Subcutaneous abdominal adipose tissue (tissue), 5 donors: ENCODE measurements around the gene WDPCP.
"Not testable (repeated sequence)": the region's sequence is repeated elsewhere in the genome, so short reads cannot be mapped to it uniquely, and the experiment has no call there.

Experiments
- H3K27ac ChIP-seq: one replicate; pipeline ENCODE4 v1.7.0; 2013; ENCODE audit warnings: low read depth, mild to moderate bottlenecking, inconsistent platforms, low read length, moderate library complexity
- H3K27me3 ChIP-seq, 5 donors: one replicate each; pipeline ENCODE4 v1.7.0; 2013; ENCODE audit warnings: low read length in 5 of 5, inconsistent platforms in 1 of 5; ENCODE audit not compliant: control insufficient read depth in 5 of 5, insufficient read depth in 4 of 5
- H3K36me3 ChIP-seq, 5 donors: one replicate each; pipeline ENCODE4 v1.7.0; 2013; ENCODE audit warnings: low read length in 5 of 5; ENCODE audit not compliant: control insufficient read depth in 5 of 5, insufficient read depth in 5 of 5
- H3K4me1 ChIP-seq, 5 donors: one replicate each; pipeline ENCODE4 v1.7.0; 2013; ENCODE audit warnings: low read length in 5 of 5, mild to moderate bottlenecking in 3 of 5, moderate library complexity in 1 of 5; ENCODE audit not compliant: control insufficient read depth in 5 of 5, insufficient read depth in 5 of 5
- H3K4me3 ChIP-seq, 5 donors: one replicate each; pipeline ENCODE4 v1.7.0; 2013; ENCODE audit warnings: low read length in 5 of 5, low read depth in 1 of 5
- H3K9ac ChIP-seq, 5 donors: one replicate each; pipeline ENCODE4 v1.7.0; 2013; ENCODE audit warnings: low read length in 5 of 5, mild to moderate bottlenecking in 4 of 5, moderate library complexity in 3 of 5
- H3K9me3 ChIP-seq, 5 donors: one replicate each; pipeline ENCODE4 v1.7.0; 2013; ENCODE audit warnings: low read length in 5 of 5; ENCODE audit not compliant: control insufficient read depth in 5 of 5
- donor health status: healthy.
- donor health status: healthy.
- donor health status: healthy.
- donor health status: healthy.
- donor health status: healthy.

The WDPCP gene

DNA sequence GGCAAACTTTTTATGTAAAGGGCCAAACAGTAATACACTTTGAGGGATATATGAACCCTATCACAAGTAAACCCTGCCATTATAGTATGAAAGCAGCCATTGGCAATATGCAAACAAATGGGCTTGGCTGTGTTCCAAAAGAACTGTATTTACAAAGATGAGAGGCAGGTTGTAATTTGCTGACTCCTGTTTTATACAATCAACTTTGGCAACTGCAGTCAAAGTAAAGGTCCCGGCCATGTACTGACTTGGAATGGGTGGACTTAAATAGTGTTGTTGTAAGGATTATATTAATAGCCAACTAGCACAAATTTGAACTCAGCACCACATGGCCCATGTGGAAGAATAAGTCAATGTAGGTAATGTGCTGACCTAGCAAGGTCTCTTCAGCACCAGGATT is 223.4 kb downstream of the WDPCP start:
- Histone ChIP-seq H3K9me3 (peaks cover 0 to 4% (median 0%) of the 10 kb centered on the region in 5 donors), H3K4me1 (no peaks in the 10 kb centered on the region), H3K9ac (no peak overlapping the region), H3K27me3 (no peaks in the 10 kb centered on the region), H3K4me3 (no peak overlapping the region), H3K36me3 (peaks cover 3 to 35% (median 7%) of the 10 kb centered on the region in 5 donors), H3K27ac (no peak overlapping the region)

DNA sequence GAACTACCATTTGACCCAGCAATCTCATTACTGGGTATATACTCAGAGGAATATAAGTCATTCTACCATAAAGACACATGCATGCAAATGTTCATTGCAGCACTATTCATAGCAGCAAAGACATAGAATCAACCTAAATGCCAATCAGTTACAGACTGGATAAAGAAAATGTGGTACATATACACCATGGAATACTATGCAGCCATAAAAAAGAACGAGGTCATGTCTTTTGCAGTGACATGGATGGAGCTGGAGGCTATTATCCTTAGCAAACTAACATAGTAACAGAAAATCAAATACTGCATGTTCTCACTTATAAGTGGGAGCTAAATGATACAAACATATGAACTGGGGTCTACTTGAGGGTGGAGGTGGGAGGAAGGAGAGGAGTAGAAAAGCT is 230.6 kb downstream of the WDPCP start:
- not testable (repeated sequence) for H3K9ac ChIP-seq, H3K4me3 ChIP-seq, H3K27me3 ChIP-seq, H3K27ac ChIP-seq, H3K4me1 ChIP-seq, H3K9me3 ChIP-seq
- peaks cover 0 to 24% (median 11%) of the 10 kb centered on the region in 5 donors for H3K36me3 ChIP-seq

DNA sequence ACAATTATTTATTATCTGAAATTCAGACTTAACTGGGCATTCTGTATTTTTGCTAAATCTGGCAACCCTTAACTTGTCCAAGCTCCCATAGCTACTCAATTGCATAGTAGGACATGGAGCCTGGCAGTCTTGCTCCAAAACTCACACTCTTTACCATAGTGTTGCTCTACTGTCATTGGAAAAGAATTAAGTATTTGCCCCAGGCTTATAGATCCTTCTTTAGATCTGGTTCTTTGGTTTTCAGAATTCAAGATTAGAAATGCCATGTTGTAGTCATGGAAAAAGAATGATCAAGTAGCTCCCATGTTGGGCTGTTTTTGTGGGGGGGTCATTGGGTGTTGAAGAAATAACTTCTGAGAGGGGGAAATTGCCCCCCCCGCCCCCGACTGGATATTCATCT is 240.9 kb downstream of the WDPCP start:
- no peak overlapping the region for H3K9ac ChIP-seq
- H3K36me3 ChIP-seq = peaks cover 0 to 30% (median 4%) of the 10 kb centered on the region in 5 donors
- no peak overlapping the region for H3K27ac ChIP-seq
- H3K27me3 ChIP-seq = no peaks in the 10 kb centered on the region
- H3K4me3 ChIP-seq = no peak overlapping the region
- peaks cover 3 to 19% (median 15%) of the 10 kb centered on the region in 5 donors for H3K9me3 ChIP-seq
- no peaks in the 10 kb centered on the region for H3K4me1 ChIP-seq

DNA sequence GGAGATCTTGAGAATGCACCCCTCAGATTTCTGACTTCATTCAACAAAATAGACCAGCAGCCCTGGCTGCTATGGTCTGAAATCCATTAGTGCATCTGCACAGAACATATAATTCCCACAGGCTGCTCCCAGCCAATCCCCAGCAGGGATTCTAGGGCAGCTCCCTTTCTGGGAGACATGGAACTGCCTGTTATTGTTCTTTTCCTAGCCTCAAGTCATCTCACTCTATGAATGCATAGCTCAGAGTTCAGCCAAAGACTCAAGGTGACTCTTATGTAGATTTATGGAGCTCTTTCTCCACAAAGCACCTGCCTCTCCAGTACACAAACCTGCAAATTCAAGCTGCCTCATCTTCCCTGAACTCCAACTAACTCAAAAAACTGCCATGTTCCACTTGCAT is 241.9 kb downstream of the WDPCP start:
- Histone ChIP-seq H3K4me3 (no peak overlapping the region), H3K27ac (no peak overlapping the region), H3K27me3 (no peaks in the 10 kb centered on the region), H3K36me3 (peaks cover 0 to 21% (median 0%) of the 10 kb centered on the region in 5 donors), H3K4me1 (no peaks in the 10 kb centered on the region), H3K9ac (no peak overlapping the region), H3K9me3 (peaks cover 3 to 19% (median 15%) of the 10 kb centered on the region in 5 donors)

DNA sequence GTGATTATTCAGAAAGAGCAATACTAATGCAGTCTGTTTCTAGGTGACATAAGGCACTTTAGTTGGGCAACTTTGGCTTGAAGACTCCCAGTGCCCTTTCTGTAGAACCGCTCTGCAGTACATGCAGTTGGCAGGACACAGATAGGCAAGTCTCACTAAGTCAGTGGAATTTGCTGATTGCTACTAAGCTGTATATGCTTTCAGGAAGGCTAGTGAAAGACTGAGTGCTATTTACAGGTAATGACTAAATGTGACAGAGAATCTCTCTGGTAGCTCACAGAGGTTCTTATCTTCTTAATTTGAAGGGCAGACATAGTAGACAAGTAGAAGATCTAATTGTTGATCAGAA is 243.0 kb downstream of the WDPCP start:
- H3K27ac ChIP-seq = no peak overlapping the region
- peaks cover 3 to 19% (median 15%) of the 10 kb centered on the region in 5 donors for H3K9me3 ChIP-seq
- peaks cover 0 to 19% (median 0%) of the 10 kb centered on the region in 5 donors for H3K36me3 ChIP-seq
- H3K9ac ChIP-seq = no peak overlapping the region
- no peaks in the 10 kb centered on the region for H3K27me3 ChIP-seq
- H3K4me3 ChIP-seq = no peak overlapping the region
- H3K4me1 ChIP-seq = no peaks in the 10 kb centered on the region

- H3K27ac ChIP-seq = no peak overlapping the region
These were observed 243.5 kb downstream of the WDPCP start for GRCh38 chr2:63344575-63345284.

GRCh38 chr2:63343397-63344109 is 244.7 kb downstream of the WDPCP start:
- Histone ChIP-seq H3K27ac (no peak overlapping the region), H3K36me3 (peaks cover 0 to 22% (median 0%) of the 10 kb centered on the region in 5 donors), H3K9me3 (peaks cover 3 to 19% (median 15%) of the 10 kb centered on the region in 5 donors), H3K4me3 (no peak overlapping the region), H3K27me3 (no peaks in the 10 kb centered on the region), H3K4me1 (no peaks in the 10 kb centered on the region), H3K9ac (no peak overlapping the region)

More at GRCh38 chr2:63344575-63345284, 243.5 kb downstream of the WDPCP start:
- H3K9me3 ChIP-seq = peaks cover 3 to 19% (median 15%) of the 10 kb centered on the region in 5 donors
- no peak overlapping the region for H3K9ac ChIP-seq
- H3K36me3 ChIP-seq = peaks cover 0 to 22% (median 0%) of the 10 kb centered on the region in 5 donors
- H3K27me3 ChIP-seq = no peaks in the 10 kb centered on the region
- no peak overlapping the region for H3K4me3 ChIP-seq
- H3K4me1 ChIP-seq = no peaks in the 10 kb centered on the region

DNA sequence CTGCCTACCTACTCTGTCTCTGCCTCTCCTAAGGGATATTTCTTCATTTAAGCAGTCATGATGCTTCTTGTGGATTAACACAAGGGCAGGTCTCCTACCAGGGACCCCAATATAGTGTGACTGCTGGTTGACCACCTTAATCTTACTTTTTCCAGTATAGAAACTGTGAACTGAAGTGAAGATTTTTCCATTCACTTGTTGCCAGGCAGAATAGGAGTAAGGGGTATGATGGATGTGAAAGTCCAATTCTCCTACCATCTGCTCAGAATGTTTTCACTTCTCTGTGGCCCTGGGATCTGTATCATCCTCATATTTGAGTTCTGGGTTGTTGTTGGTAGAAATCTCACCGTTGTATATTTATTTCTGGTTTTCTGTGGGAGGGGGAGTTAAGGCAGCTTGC is 247.8 kb downstream of the WDPCP start:
- Histone ChIP-seq H3K9me3 (peaks cover 3 to 19% (median 15%) of the 10 kb centered on the region in 5 donors), H3K9ac (no peak overlapping the region), H3K36me3 (peaks cover 0 to 19% (median 0%) of the 10 kb centered on the region in 5 donors), H3K4me1 (no peaks in the 10 kb centered on the region), H3K27me3 (no peaks in the 10 kb centered on the region), H3K4me3 (no peak overlapping the region), H3K27ac (no peak overlapping the region)

- no peak overlapping the region for H3K9ac ChIP-seq
- no peaks in the 10 kb centered on the region for H3K9me3 ChIP-seq
- H3K36me3 ChIP-seq = peaks cover 0 to under 1% (median 0%) of the 10 kb centered on the region in 5 donors
- H3K27ac ChIP-seq = no peak overlapping the region
- no peaks in the 10 kb centered on the region for H3K4me1 ChIP-seq
- H3K27me3 ChIP-seq = no peaks in the 10 kb centered on the region
- H3K4me3 ChIP-seq = no peak overlapping the region
These were observed 253.4 kb downstream of the WDPCP start for GRCh38 chr2:63334910-63335309.

DNA sequence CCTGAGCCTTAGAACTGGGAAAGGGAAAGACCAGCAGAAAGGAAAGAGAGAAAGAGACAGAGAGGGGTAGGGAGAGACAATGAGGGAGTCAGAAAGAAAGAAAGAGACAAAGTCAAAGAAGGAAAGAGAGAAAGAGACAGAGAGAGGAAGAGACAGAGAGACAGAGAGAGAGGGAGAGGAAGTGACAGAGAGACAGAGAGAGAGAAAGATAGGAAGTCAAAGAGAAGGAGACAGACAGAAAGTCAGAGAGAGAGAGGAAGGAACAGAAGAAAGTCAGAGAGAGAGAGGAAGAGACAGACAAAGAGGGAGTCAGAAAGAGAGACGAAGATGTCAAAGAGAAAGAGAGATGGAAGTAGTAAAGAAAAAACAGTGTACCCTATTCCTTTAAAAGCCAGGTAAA is 261.8 kb downstream of the WDPCP start:
- no peak overlapping the region for H3K9ac ChIP-seq
- H3K36me3 ChIP-seq = peaks cover 0 to 4% (median 0%) of the 10 kb centered on the region in 5 donors
- H3K27me3 ChIP-seq = no peaks in the 10 kb centered on the region
- H3K4me1 ChIP-seq = no peaks in the 10 kb centered on the region
- no peak overlapping the region for H3K4me3 ChIP-seq
- H3K27ac ChIP-seq = no peak overlapping the region
- peaks cover 0 to 10% (median 3%) of the 10 kb centered on the region in 5 donors for H3K9me3 ChIP-seq
